Neural progenitor cell (in vitro differentiated cells): Measurements from ENCODE around the gene CHMP4B.

Experiments used
- EZH2phosphoT487 ChIP-seq: fragments of 200-600 bp; sonication (generic); IDR thresholded peaks from 2 replicates; pipeline ENCODE4 v1.6.1; 2017; ENCODE audit warnings: antibody characterized with exemption
- TF ChIP-seq, protein P1 (sequence below): fragments of 200-600 bp; sonication (generic); IDR thresholded peaks from 2 replicates; pipeline ENCODE4 v1.5.1; 2017; ENCODE audit warnings: antibody characterized with exemption, mild to moderate bottlenecking

GRCh38 chr20:33793011-33793931 lies 17.9 kb upstream of the CHMP4B start:
- TF ChIP-seq, protein P1, sequence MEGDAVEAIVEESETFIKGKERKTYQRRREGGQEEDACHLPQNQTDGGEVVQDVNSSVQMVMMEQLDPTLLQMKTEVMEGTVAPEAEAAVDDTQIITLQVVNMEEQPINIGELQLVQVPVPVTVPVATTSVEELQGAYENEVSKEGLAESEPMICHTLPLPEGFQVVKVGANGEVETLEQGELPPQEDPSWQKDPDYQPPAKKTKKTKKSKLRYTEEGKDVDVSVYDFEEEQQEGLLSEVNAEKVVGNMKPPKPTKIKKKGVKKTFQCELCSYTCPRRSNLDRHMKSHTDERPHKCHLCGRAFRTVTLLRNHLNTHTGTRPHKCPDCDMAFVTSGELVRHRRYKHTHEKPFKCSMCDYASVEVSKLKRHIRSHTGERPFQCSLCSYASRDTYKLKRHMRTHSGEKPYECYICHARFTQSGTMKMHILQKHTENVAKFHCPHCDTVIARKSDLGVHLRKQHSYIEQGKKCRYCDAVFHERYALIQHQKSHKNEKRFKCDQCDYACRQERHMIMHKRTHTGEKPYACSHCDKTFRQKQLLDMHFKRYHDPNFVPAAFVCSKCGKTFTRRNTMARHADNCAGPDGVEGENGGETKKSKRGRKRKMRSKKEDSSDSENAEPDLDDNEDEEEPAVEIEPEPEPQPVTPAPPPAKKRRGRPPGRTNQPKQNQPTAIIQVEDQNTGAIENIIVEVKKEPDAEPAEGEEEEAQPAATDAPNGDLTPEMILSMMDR: no peak
- no peak for TF ChIP-seq EZH2phosphoT487
